OCI-LY3 (cell line): ENCODE results near the gene BNC2.

Source experiments
- CTCF ChIP-seq: fragments of 200-600, 300-600 bp; sonication (generic); IDR thresholded peaks from 2 replicates; pipeline ENCODE4 v1.5.1; 2014; ENCODE audit warnings: antibody characterized with exemption, low read length, low read depth
- EZH2phosphoT487 ChIP-seq: fragments of 200-600 bp; shearing (Covaris generic); IDR thresholded peaks from 2 replicates; pipeline ENCODE4 v1.6.1; 2018; ENCODE audit warnings: antibody characterized with exemption, mixed run types, low read depth

GRCh38 chr9:16527573-16527972 lies 342.9 kb downstream of the BNC2 start:
- TF ChIP-seq CTCF, result no peak
- TF ChIP-seq EZH2phosphoT487, result no peak
